GM18499 (cell line): ENCODE results near the gene C16orf74.

Experiments used
- ATAC-seq: cut with Tn5 transposase; IDR thresholded peaks from one replicate; pipeline ENCODE4 v1.9.1; 2021; ENCODE audit warnings: moderate number of reproducible peaks; ENCODE audit not compliant: insufficient read depth, unreplicated experiment

The C16orf74 gene

DNA sequence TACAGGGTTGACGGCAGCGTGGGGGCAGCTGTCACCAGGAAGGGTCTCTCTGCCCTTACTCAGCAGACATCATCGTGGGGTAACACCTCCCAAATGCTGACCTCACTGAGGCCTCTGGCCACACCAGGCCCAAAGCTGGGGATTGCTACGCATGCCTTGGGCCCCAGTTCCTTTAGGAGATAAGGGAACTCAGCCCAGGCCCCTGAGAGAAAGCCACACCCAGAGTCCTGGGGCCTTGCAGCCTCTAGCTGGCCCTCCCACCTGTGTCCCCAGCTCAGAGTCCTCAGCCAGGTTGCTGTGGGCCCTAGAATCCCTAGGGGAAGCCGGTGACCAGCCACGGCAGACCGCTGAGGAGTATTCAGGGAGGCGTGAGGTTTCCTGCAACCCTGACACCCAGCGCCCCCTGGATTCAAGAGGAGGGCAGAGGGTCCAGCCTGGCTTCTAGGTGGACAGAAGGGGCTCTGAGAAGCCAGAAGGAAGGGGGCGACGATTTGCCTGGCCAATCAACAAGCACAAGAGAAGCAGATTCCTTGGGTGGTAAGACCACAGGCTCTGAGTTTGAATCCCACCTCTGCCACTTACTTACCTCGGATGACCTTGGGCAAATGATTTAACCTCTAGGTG is 51.8 kb downstream of the C16orf74 start:
- ATAC-seq = no peak

DNA sequence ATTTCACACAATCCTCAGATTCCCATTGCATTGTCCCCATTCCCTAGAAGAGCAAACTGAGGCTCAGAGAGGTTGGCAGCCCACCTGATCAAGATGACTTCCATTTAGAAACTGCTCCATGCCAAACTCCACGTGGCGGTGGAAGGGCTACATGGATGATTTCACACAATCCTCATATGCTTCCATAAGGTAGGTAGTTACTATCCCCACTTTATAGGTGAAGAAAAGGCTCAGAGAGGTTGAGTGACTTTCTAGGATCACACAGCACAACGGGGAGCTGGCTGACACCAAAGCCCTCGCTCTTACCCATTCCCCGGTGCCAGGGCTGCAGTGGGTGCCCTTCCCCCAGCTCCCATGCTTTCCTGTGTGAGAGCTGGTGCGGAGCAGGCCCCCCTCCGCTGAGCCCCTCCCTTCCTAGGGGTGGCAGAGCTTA is 52.4 kb downstream of the C16orf74 start:
- no peak for ATAC-seq

DNA sequence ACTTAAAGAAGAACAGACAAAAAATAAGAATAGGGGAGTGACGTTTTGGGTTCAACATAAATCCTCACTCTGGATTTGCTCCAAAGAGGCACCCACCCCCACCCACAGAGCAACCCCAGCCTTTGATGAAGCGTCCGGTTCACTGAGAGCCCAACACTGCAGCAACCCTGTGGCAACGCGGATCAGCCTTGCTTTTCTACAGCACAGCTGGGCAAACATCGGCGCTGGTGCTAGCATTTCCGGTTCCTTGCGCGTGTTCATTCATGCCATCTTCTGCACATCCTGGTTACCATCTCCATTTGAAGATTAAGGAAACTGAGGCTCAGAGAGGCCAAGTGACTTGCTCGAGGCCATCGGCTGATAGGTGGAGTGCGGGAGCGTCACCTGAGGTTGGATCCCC is 53.5 kb downstream of the C16orf74 start:
- ATAC-seq = no peak

DNA sequence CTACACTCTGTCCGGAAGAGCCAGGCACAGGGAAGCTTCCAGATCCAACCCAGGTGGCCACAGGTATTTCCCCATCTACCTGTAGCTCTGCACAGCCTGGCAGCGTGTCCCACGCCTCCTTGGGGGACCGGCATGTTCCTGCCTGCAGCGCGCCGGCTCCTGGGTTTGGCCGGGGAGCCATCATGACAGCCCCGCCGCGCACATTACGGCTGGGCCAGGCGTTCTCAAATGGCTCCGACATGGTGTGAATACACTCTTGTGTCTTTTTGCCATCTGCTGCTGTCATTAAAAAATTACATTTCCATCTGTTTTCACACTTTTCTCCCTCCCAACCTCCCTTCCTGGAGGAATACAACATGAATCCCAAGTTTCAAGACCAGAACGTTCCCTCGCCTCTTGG is 54.1 kb downstream of the C16orf74 start:
- ATAC-seq = no peak

DNA sequence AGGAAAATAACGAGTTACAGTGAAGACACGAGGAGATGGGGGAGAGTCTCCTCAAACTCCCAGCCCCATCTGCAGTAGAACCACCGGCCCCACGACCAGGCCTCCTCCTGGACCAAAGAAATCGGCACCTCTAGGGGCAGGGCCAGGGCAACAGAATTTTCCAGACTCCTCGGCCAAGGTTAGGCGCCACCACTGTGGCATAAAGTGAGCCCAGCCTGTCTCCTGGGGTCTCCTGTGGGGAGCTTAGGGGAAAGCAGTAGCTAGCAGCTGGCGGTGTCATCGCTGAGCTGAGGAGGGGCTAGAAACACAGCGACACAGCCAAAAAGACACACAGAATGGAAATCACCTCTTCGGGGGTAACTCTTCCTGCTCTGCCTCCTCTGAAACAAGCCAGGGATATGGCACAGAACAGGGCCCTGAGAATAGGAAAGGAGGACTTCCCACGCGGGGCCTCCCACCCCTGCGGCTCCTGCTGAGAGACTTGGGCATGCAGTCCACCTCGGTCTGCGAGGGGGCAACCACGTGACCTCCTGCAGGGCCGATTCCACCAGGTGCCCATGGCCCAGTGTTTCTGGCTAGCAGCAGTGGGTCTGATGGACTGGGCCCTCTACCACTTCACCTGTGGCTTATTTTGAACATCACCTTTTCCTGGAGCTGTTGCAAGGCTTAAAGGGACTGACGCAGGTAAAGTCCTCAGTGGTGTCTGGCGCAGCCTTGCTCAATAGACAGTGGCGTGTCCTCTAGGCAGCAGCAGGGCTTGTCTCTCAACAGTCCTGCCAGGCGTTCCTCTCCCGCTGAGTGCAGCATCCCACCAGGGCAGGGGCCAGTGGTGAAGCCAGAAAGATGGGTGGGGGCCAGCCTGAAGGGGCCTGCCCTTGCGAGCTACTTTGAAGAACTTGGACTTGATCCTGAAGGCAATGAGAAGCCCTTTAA is 55.4 kb downstream of the C16orf74 start:
- ATAC-seq = no peak

DNA sequence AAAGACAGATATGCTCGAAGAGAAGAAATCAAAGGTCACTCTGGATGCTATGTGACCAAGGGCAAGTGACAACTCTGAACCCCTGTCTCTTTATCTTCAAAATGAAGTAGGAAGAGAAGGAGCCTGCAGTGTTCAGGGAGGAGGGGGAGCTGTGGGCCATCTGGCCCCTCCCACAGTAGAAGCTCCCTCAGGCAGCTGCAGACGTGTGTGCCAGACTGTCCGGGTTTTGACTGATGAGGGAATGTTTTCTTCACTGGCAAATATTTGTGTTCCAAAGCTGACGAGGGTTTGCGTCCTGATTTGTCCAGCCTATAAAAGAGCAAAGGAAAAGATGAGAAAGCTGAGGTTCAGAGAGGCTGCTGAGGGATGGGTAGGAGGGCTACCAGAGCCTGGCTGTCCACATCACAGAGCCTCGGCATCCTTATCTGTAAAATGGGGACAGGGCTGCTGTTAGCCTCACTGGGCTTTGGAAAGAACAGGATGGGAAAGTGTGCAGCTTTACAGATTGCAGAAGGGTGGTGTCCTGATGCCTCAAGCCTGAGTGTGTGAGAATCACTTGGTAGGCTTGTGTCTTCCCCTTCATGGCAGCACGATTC is 60.3 kb downstream of the C16orf74 start:
- no peak for ATAC-seq

DNA sequence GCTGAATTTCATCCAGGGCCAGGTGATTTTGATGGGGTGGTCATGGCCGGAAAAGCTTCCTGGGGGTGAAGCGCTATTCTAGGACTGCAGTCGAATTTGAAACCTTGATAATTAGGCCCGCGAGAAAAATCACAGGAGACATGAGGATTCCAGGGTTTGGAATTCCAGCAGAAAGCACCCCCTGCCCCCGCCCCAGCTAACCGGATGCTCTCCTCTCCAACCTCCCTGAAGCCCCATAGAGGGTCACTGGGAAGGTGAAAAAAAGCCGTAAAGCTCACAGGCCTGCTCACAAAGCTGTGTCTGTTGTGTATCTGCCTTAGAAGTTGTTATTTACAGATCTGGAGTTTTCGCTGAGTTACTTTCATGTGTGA is 61.0 kb downstream of the C16orf74 start:
- ATAC-seq = no peak

DNA sequence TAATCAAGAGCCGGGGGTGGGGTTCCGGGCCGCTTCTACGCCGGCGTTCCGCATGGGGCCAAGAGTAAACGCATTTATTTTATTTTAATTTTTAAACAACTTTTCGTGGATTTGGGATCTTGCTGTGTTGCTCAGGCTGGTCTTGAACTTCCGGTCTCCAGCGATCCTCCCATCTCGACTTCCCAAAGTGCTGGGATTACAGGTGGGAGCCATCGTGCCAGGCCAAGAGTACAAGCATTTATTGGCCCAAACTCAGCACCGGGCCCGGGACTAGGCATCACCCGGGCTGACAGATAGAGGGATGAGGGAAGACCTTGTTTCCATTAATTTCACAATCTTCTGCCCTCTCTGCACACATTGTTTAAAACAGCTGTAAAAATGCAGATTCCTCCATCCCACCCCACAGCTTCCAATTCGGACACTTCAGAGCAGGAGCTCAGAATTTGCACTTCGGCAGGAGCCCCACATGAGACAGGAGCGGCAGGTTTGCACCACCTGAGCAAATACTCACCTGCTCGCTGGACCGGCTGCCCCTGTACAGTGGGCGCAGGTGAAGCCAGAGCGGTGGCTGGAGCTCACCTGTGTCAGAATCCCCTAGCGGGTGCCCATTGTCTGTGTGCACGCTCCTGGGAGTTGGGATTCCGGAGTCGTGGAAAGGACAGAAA is 61.5 kb downstream of the C16orf74 start:
- ATAC-seq = no peak

DNA sequence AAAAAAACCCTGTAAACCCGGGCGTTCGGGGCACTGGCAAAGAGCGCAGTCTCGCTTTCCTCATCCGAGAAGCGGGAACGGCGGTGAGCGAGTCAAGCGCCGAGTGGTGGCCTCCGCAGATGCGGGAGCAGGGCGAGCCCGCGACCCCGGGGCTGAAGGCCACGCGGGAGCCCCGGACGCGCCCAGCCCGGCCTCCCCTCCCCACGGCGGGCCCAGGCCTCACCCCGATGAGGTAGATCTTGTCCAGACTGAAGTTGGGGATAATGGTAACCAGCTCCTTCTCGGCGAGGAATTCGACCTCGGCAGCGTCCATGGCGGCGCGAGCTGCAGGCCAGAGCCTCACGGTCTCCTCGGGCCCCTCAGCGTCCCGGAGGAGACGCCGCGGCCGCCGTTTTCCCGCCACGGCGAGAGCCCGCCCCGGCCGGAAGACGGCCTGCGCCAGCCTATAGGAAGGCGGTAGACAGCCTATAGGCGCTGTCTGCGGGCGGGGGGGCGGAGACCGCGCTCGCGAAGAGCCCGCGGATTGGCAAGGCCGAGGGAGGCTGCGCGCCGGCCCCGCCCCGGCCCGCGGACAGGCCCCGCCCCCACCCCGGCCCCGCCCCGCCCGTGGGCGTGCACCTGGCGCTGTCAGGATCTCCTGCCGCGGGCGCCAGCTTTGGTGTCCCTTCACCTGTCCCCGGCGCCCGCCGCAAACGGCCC is 62.2 kb downstream of the C16orf74 start, which contains the start of gene GINS2:
Gene GINS2, minus strand, starts transcription at position 369 of the 699 bp plus-strand sequence. Its CDS starts 56 bp downstream, at position 313.
- ATAC-seq = peak; percentile 56

DNA sequence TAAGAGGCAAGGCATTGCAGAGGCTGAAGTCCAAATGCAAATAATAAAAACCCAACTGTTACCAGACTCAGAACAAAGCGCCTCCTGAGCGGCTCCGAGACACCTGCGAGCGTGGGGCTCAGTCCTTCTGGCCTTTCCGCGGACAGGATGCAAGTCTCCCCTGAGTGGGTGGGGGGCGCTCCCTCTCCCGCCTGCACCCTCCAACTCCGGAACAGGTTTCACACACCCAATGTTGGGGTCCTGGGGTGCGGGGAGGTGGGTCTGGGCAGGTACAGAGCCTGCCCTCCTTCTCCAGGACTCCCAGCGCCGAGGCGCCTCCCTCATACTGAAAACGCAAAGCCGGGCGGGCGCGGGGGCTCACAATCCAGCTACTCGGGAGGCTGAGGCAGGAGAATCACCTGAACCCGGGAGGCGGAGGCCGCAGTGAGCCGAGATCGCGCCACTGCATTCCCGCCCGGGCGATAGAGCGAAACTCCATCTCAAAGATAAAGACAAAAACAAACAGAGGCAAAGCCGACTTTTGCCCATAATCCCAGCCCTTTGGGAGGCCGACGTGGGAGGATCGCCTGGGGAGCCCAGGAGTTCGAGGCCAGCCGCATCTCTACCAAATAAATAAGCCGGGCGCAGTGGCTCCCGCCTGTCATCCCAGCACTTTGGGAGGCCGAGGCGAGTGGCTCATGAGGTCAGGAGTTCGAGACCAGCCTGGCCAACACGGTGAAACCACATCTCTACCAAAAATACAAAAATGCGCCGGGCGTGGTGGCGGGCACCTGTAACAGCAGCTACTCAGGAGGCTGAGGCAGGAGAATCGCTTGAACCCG is 63.0 kb downstream of the C16orf74 start:
- ATAC-seq = no peak

DNA sequence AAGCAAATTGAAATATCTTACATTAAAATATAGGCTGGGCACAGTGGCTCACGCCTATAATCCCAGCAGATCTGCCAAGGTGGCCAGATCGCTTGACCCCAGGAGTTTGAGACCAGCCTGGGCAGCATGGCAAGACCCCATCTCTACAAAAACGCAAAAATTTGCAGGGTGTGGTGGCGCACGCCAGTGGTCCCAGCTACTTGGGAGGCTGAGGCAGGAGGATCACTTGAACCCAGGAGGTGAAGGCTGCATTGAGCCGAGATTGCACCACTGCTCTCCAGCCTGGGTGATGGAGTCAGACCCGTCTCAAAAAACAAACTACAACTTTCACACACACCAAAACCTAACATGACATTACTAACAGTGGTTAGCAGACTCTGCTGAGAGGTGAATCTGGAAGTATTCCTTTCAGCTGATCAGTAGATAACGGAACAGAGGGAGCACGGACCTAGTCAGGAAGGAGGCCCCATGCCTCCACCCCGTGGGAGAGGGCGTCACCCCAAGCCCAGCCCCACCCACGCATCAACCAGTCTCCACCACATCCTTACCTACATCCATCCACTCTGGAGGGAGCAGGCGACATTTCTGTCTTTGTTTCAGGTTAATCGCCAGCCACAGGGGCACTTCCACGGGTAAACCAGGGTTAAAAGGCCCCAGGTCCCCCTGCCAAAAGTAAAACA is 63.8 kb downstream of the C16orf74 start:
- ATAC-seq = no peak

DNA sequence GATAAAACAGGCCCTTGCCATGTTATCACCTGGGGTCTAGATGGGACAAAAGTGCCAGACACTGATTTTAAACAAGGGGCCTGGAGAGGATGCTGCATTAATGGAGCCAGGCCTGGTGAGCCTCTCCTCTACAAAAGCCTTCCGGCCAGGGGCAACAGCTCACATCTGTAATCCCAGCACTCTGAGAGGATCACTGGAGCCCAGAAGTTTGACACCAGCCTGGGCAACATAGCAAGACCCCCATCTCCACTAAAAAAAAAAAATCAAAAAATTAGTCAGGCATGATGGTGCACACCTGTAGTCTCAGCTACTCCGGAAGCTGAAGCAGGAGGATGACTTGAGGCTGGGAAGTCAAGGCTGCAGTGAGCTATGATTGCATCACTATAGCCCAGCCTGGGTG is 65.6 kb downstream of the C16orf74 start:
- ATAC-seq = no peak

DNA sequence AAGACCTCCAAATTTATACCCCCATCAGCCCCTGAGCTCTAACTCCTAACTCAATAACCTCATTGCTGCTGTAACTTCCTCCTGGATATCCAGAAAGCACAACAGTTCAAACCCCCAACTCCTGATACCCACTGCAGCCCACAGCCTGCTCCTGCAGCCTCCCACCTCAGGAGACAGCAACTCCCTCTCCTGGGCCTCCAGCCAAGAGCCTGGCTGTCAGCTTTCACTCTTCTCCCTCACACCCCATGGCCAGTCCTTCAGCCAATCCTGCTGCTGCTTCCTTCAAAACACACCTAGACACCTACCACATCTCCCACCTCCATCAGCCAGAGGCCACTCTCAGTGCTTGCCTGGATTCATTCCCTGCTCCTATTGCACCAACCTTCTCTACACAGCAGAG is 67.5 kb downstream of the C16orf74 start:
- no peak for ATAC-seq

DNA sequence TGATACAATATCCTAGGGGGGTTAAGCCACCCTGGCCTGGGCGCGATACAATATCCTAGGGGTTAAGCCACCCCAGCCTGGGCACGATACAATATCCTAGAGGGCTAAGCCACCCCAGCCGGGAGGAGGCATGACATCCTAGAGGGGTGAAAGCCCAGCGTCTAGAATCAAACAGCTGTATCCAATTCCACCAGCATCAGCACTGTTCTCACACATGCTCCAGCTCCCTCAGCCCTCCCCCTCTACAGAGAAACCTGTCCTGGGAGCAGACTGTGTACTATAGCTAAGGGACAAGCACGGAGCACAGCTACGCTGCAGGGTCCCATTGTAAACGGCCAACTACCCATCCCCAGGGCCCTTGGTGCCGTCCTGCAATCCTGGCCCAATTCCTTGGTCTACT is 68.4 kb downstream of the C16orf74 start:
- ATAC-seq = no peak

DNA sequence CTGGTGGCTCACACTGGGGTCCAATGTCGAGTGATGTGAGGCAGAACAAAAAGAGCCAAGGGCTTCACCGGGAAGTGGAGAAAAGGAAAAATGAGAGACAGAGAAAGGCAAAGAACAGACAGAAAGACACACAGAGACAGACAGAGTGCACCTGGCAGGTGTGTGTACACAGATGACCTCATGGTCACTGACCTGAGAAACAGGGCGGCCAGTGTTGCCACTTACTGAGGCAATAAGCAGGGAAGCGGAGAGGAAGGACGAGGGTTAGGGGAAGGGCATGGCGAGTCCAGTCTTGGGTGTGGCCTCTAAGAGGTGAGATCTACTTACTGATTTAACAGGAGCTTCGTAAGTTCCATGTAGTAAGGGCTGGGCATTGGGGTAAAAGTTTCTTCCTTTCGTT is 69.6 kb downstream of the C16orf74 start:
- no peak for ATAC-seq

DNA sequence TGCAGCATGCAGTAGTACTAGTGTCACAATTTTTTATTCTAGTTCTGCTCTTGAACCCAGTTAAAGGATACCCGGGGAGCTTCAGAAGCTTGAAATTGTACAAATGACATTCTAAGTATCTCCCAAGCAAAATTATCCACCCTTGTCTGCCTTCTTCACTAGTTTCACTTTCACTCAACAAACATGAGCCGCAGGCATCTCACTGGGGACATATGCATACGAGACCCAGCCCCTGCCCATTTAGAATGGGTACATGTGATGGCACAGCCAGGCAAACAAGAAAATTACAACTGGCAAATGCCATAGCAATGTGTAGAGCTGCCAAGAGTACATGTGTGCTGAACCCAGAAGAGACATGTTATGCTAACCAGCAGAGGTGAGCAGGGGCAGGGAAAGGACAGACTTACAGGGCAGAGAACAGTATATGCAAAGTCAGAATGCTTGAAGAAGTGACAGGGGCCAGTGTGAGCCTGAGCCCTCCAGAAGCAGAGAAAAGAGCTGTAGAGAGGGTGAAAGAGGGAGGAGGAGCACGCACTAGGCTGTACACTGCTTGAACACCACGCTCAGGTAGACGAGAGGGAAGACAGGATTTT is 70.4 kb downstream of the C16orf74 start:
- ATAC-seq = no peak

DNA sequence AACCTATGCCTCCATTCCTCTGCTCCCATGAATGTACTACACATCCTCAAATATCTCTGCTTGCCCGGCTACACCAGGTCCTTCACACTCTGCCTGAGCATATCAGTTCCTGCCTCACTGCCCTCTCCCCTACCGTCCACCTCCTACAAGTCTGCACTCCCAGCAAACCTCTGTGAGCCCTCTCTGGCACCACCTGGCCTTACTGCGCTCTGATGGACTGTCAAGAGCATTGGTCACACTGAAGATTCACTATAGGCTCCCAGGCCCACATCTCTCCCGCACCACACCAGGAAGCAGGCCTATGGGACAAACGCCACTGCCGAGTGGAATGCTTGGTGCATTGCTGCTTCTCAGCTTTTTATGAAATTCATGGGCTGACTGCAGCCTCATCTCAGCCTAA is 71.0 kb downstream of the C16orf74 start:
- no peak for ATAC-seq

DNA sequence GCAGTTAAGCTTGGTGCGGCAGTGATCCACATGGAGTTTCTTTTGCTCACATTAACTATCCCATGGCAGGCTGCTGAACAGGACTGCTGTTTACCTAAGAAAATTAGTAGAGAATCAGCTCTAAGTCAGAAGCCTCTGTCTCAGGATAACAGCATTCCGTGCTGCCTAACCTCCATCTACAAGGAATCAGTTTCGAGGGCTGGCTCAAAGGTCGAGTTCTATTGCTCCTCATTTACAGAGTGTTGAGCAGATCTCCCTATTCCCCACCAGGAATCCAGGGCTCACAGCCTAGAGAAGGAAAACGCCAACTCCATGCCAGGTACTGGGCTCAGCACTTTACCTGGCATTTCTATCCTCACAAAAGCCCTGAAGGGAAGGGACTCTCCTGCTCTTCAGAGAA is 72.1 kb downstream of the C16orf74 start:
- ATAC-seq = no peak
